K562 (cell line): Measurements from ENCODE around the gene TECPR2. TPM values are rescaled to one million over a fixed set of nuclear protein-coding genes. Genes with fewer than 3 reads are reported as not detected.

Experiments
- ATAC-seq: fragments of 200-7000 bp; cut with Tn5 transposase; 3 replicates; pipeline ENCODE4 v1.9.1; 2020; ENCODE audit warnings: moderate library complexity
- BruUV-seq: library from RNA; stranded (reverse); fragments of 400-500 nt; replicated peaks from 2 replicates; lab custom pipeline; 2021; lab: Mats Ljungman, UMichigan
- CTCF ChIA-PET: fragments of 300-600 bp; formaldehyde crosslinking; extraction: SDS; loops from one replicate; lab custom pipeline; 2021; ENCODE audit warnings: low intra/inter-chr PET ratio; lab: Yijun Ruan, JAX
- POLR2A ChIA-PET: fragments of 300-600, 350-650 bp; sonication (Branson Sonifier 250); formaldehyde crosslinking; extraction: SDS; loops from one replicate; lab custom pipeline; 2021; ENCODE audit warnings: antibody characterized with exemption, inconsistent platforms; lab: Yijun Ruan, JAX
- DNase-seq, 4 experiments: peaks; one replicate each; pipeline versions ENCODE4 v3.0.0 to v3.0.0-alpha.2; 2011 to 2018; ENCODE audit warnings: low spot score in 3 of 4, mixed read lengths in 3 of 4; ENCODE audit errors: extremely low read depth in 1 of 4
- FAIRE-seq: peaks from 2 replicates; lab custom pipeline; 2011; peaks lifted over from hg19 to GRCh38; lab: Jason Lieb, UNC
- H2AFZ ChIP-seq: 2 replicates; pipeline ENCODE4 v1.6.0; 2011; ENCODE audit warnings: low read depth, low read length, control low read depth, inconsistent platforms
- H3K27ac ChIP-seq: fragments of 200-600 bp; 3 replicates; pipeline ENCODE4 v1.8.0; 2011; ENCODE audit warnings: low read depth, mild to moderate bottlenecking, control low read depth, inconsistent platforms, low read length, moderate library complexity, mixed read lengths; ENCODE audit errors: extremely low read depth
- H3K27me3 ChIP-seq, 2 experiments: fragments of 300-600 bp in 1 of 2; 2 replicates in 1 of 2; 3 replicates in 1 of 2; pipeline versions ENCODE4 v1.6.0 to v1.8.0; 2011; ENCODE audit warnings: inconsistent platforms in 2 of 2, low read length in 2 of 2, mild to moderate bottlenecking in 1 of 2, mixed read lengths in 1 of 2, moderate library complexity in 1 of 2; ENCODE audit not compliant: control insufficient read depth in 2 of 2, insufficient read depth in 2 of 2
- H3K36me3 ChIP-seq: fragments of 300-600 bp; 3 replicates; pipeline ENCODE4 v1.8.0; 2011; ENCODE audit warnings: mild to moderate bottlenecking, low read length, inconsistent platforms; ENCODE audit not compliant: control insufficient read depth, insufficient read depth
- H3K4me1 ChIP-seq, 2 experiments: fragments of 200-600 bp in 1 of 2; replicated peaks in 1 of 2; 2 replicates in 1 of 2; 3 replicates in 1 of 2; pipeline versions ENCODE4 v1.5.1 to v1.8.0; 2011; ENCODE audit warnings: inconsistent platforms in 2 of 2, low read length in 2 of 2, mild to moderate bottlenecking in 1 of 2, mixed read lengths in 1 of 2, moderate library complexity in 1 of 2; ENCODE audit not compliant: control insufficient read depth in 2 of 2, insufficient read depth in 2 of 2
- H3K4me2 ChIP-seq: 2 replicates; pipeline ENCODE4 v1.6.1; 2011; ENCODE audit warnings: low read length, control low read depth, inconsistent platforms, mixed read lengths; ENCODE audit not compliant: insufficient read depth
- H3K4me3 ChIP-seq: fragments of 200-600 bp; sonication (generic), shearing (Covaris generic); 2 replicates; pipeline ENCODE4 v1.5.1; 2016; ENCODE audit warnings: control low read depth, inconsistent platforms
- H3K79me2 ChIP-seq: fragments of 200-600 bp; 3 replicates; pipeline ENCODE4 v1.8.0; 2011; ENCODE audit warnings: low read length, inconsistent platforms; ENCODE audit not compliant: control insufficient read depth, insufficient read depth
- H3K9ac ChIP-seq, 2 experiments: 2 replicates each; pipeline versions ENCODE4 v1.6.0 to v1.6.1; 2011; ENCODE audit warnings: low read depth in 2 of 2, low read length in 2 of 2, control low read depth in 1 of 2, inconsistent platforms in 1 of 2, mild to moderate bottlenecking in 1 of 2, mixed read lengths in 1 of 2; ENCODE audit not compliant: insufficient read depth in 1 of 2
- H3K9me1 ChIP-seq: one replicate; pipeline ENCODE4 v1.6.0; 2011; ENCODE audit warnings: inconsistent platforms, mild to moderate bottlenecking, low read length, moderate library complexity; ENCODE audit not compliant: control insufficient read depth, insufficient read depth
- H3K9me3 ChIP-seq: replicated peaks from 2 replicates; pipeline ENCODE4 v1.5.1; 2011; ENCODE audit warnings: low read depth, low read length, inconsistent platforms; ENCODE audit not compliant: control insufficient read depth, insufficient read depth
- H4K20me1 ChIP-seq: replicated peaks from 2 replicates; pipeline ENCODE4 v1.6.1; 2011; ENCODE audit warnings: low read length, inconsistent platforms, mixed read lengths; ENCODE audit not compliant: control insufficient read depth, insufficient read depth
- BMI1 ChIP-seq: fragments of 150-350 bp; IDR thresholded peaks from 2 replicates; pipeline ENCODE4 v1.6.1; 2014; ENCODE audit warnings: low read length
- EHMT2 ChIP-seq: fragments of 450-650 bp; IDR thresholded peaks from 2 replicates; pipeline ENCODE4 v1.6.1; 2018; ENCODE audit warnings: antibody characterized with exemption
- ELF4 ChIP-seq: fragments of 450-650 bp; formaldehyde crosslinking; IDR thresholded peaks from 2 replicates; pipeline ENCODE4 v1.4.0; 2022; ENCODE audit warnings: missing genetic modification characterization
- ETS1 ChIP-seq: conservative IDR thresholded peaks from 2 replicates; pipeline ENCODE4 v1.6.1; 2011; ENCODE audit warnings: low read depth, mild to moderate bottlenecking, low read length; ENCODE audit not compliant: control insufficient read depth
- IRF9 ChIP-seq: fragments of 450-650 bp; IDR thresholded peaks from 2 replicates; pipeline ENCODE4 v1.6.1; 2016; ENCODE audit warnings: missing biosample characterization, missing genetic modification characterization
- MTA3 ChIP-seq: fragments of 450-650 bp; formaldehyde crosslinking; IDR thresholded peaks from 2 replicates; pipeline ENCODE4 v1.6.1; 2017; ENCODE audit warnings: mild to moderate bottlenecking, borderline replicate concordance
- RCOR1 ChIP-seq, 2 experiments: IDR thresholded peaks; 2 replicates each; pipeline ENCODE4 v1.6.1; 2012; ENCODE audit warnings: low read depth in 2 of 2, low read length in 2 of 2, borderline replicate concordance in 1 of 2, improper control_type of control experiment in 1 of 2
- RFX7 ChIP-seq: fragments of 250-450 bp; sonication (Bioruptor Pico); IDR thresholded peaks from 2 replicates; pipeline ENCODE4 v1.5.1; 2021; ENCODE audit warnings: mild to moderate bottlenecking
- XRCC4 ChIP-seq: IDR thresholded peaks from one replicate; pipeline ENCODE4 v1.6.1; 2011; ENCODE audit not compliant: insufficient read depth, insufficient read length; ENCODE audit errors: extremely low read depth
- ZBTB7A ChIP-seq: IDR thresholded peaks from 2 replicates; pipeline ENCODE4 v1.6.1; 2011; ENCODE audit warnings: low read depth, mild to moderate bottlenecking, low read length, moderate library complexity, borderline replicate concordance; ENCODE audit not compliant: control insufficient read depth
- ZKSCAN3 ChIP-seq: fragments of 250-450 bp; sonication (Bioruptor Pico); IDR thresholded peaks from 2 replicates; pipeline ENCODE4 v1.4.0; 2020
- ZNF395 ChIP-seq: fragments of 200-800 bp; sonication (Bioruptor generic); IDR thresholded peaks from 2 replicates; pipeline ENCODE4 v1.6.1; 2017; ENCODE audit warnings: missing genetic modification characterization, missing compliant biosample characterization
- WGBS: fragments of 100-300 bp; shearing (Covaris generic); methylation state at CpG from one replicate; pipeline ENCODE4 v1.1.6; 2016; ENCODE audit warnings: low coverage, mixed read lengths; ENCODE audit not compliant: insufficient coverage; ENCODE audit errors: missing lambda C conversion rate; 5-methylcytosine and 5-hydroxymethylcytosine counted together
- in situ Hi-C: fragments of 300-500 bp; cut with MboI; formaldehyde crosslinking; loops from 4 replicates; pipeline ENCODE4 v1.15.0; 2018; ENCODE audit warnings: inconsistent platforms, mixed read lengths
- intact Hi-C: fragments of 100-400 bp; cut with micrococcal nuclease; formaldehyde crosslinking; loops from 2 replicates; pipeline ENCODE4 v1.14.2; 2022
- polyA plus RNA-seq, 8 experiments: library from polyadenylated mRNA; depleted of rRNA in 4 of 8; stranded (reverse) in 5 of 8; unstranded in 3 of 8; fragments of >200 nt; fragmentation: Nextera tagmentation in 2 of 8; fragmentation: Illumina TruSeq in 1 of 8; extraction: Ambion mirVana in 2 of 8; extraction: Trizol in 1 of 8; gene quantifications; 2 replicates each; pipeline versions ENCODE4 v1.2.1 to v1.2.3, GENCODE V29; 2011 to 2014; ENCODE audit warnings: inconsistent platforms in 1 of 8, missing spikeins in 1 of 8
- total RNA-seq, 7 experiments: library from RNA; depleted of rRNA in 6 of 7; stranded (reverse); fragments of >200 nt in 6 of 7; fragmentation: Illumina TruSeq in 2 of 7; extraction: Trizol in 2 of 7; gene quantifications; 2 replicates each; pipeline versions ENCODE4 v1.2.1 to v1.2.3, GENCODE V29; 2011 to 2021; ENCODE audit warnings: low replicate concordance in 1 of 7

Gene TECPR2
- total and polyA plus RNA-seq, 9 of the 15 experiments (the other 6 are each of a cell fraction or from before 2014, with no cell fraction given): 0.04 to 3.0 (median 0.83) TPM

GRCh38 chr14:102356280-102356679 lies 6.5 kb upstream of the TECPR2 start:
- Histone ChIP-seq H4K20me1 (no peaks in the 10 kb centered on the region), H2AFZ (no peak overlapping the region), H3K36me3 (peaks cover 53% of the 10 kb centered on the region), H3K4me3 (no peak overlapping the region), H3K4me2 (no peak overlapping the region), H3K9me3 (no peaks in the 10 kb centered on the region), H3K4me1 (peaks cover 2 to 3% of the 10 kb centered on the region in 2 experiments; a peak in 3 of 5 replicates), H3K79me2 (peaks cover 3% of the 10 kb centered on the region; the same call in 1 of the 3 replicates), H3K27me3 (no peaks in the 10 kb centered on the region)
- BruUV-seq: no TSS peak
- ATAC-seq (no peak), FAIRE-seq (no peak), DNase-seq (no peak)
- ChIA-PET CTCF (no interaction called here), POLR2A (no interaction called here)
- in situ Hi-C loops: no loop called here
- TF ChIP-seq BMI1: no peak
- no peak for TF ChIP-seq RCOR1 (IDR thresholded peaks at IDR 0.05; ENCODE audit: borderline replicate concordance in 1 of 2, low read depth in 2 of 2, low read length in 2 of 2)
- no peak for TF ChIP-seq XRCC4
- no peak for TF ChIP-seq ELF4 (CRISPR knock-in tag)
- TF ChIP-seq ETS1: no peak
- no peak for TF ChIP-seq ZNF395
- no peak for TF ChIP-seq IRF9 (tag)
- TF ChIP-seq EHMT2: no peak
- no peak for TF ChIP-seq ZBTB7A
- no peak for TF ChIP-seq ZKSCAN3 (CRISPR knock-in tag)
- TF ChIP-seq MTA3: no peak
- no peak for TF ChIP-seq RFX7 (CRISPR knock-in tag)
- TF ChIP-seq, all 486 proteins: peak for 0
- 85% methylated on average over 2 of the region's 3 CpGs for WGBS
- intact Hi-C loops: no loop called here
- Histone ChIP-seq H3K9me1 (no peaks in the 10 kb centered on the region), H3K27ac (no peak overlapping the region), H3K9ac (no peak overlapping the region)
